DOHH2 (cell line): ENCODE results near the gene MYH11.

ENCODE experiments used
- H3F3A ChIP-seq: fragments of 200-600 bp; sonication (generic), shearing (Covaris generic); 2 replicates; pipeline ENCODE4 v1.6.0; 2016; ENCODE audit warnings: antibody characterized with exemption, mild to moderate bottlenecking; ENCODE audit not compliant: control insufficient read depth, insufficient read depth
- H3K27ac ChIP-seq: fragments of 200-600 bp; sonication (generic); 2 replicates; pipeline ENCODE4 v1.5.1; 2014; ENCODE audit warnings: low read depth, mild to moderate bottlenecking, low read length, moderate library complexity
- H3K27me3 ChIP-seq: fragments of 200-600 bp; sonication (generic); 2 replicates; pipeline ENCODE4 v1.6.1; 2014; ENCODE audit warnings: mild to moderate bottlenecking, low read length, mixed read lengths; ENCODE audit not compliant: control insufficient read depth
- H3K36me3 ChIP-seq: fragments of 200-600 bp; sonication (generic); 2 replicates; pipeline ENCODE4 v1.6.1; 2014; ENCODE audit warnings: mild to moderate bottlenecking, low read length, moderate library complexity, mixed read lengths; ENCODE audit not compliant: control insufficient read depth
- H3K4me1 ChIP-seq: fragments of 200-600 bp; sonication (generic); 2 replicates; pipeline ENCODE4 v1.6.1; 2014; ENCODE audit warnings: mild to moderate bottlenecking, low read length, mixed read lengths; ENCODE audit not compliant: control insufficient read depth
- H3K4me2 ChIP-seq: fragments of 200-600 bp; sonication (generic); 2 replicates; pipeline ENCODE4 v1.6.0; 2014; ENCODE audit warnings: mild to moderate bottlenecking, low read length, moderate library complexity
- H3K4me3 ChIP-seq: fragments of 200-600 bp; sonication (generic); 2 replicates; pipeline ENCODE4 v1.5.1; 2014; ENCODE audit warnings: mild to moderate bottlenecking, low read length, mixed read lengths
- H3K79me2 ChIP-seq: fragments of 200-600 bp; sonication (generic); 2 replicates; pipeline ENCODE4 v1.6.1; 2014; ENCODE audit warnings: mild to moderate bottlenecking, low read length, mixed read lengths; ENCODE audit not compliant: control insufficient read depth
- H3K9me2 ChIP-seq: fragments of 200-600 bp; sonication (generic); replicated peaks from 2 replicates; pipeline ENCODE4 v1.6.1; 2014; ENCODE audit warnings: mild to moderate bottlenecking, low read length, mixed read lengths; ENCODE audit not compliant: control insufficient read depth
- H3K9me3 ChIP-seq: fragments of 200-600 bp; sonication (generic); 2 replicates; pipeline ENCODE4 v1.6.1; 2014; ENCODE audit warnings: antibody characterized with exemption, low read length, mixed read lengths; ENCODE audit not compliant: control insufficient read depth, insufficient read depth
- H4K20me1 ChIP-seq: fragments of 200-600 bp; sonication (generic); 2 replicates; pipeline ENCODE4 v1.6.0; 2014; ENCODE audit warnings: low read depth, mild to moderate bottlenecking, antibody characterized with exemption, low read length, moderate library complexity; ENCODE audit not compliant: control insufficient read depth, insufficient read depth
- CTCF ChIP-seq: fragments of 200-600 bp; sonication (generic); IDR thresholded peaks from one replicate; pipeline ENCODE4 v1.5.1; 2014; ENCODE audit warnings: antibody characterized with exemption, mild to moderate bottlenecking, low read depth, low read length; ENCODE audit not compliant: poor library complexity, severe bottlenecking
- EZH2phosphoT487 ChIP-seq: fragments of 200-600 bp; sonication (generic); IDR thresholded peaks from 2 replicates; pipeline ENCODE4 v1.6.1; 2017; ENCODE audit warnings: borderline replicate concordance, mild to moderate bottlenecking, antibody characterized with exemption, low read length, moderate library complexity, mixed read lengths

Gene MYH11

GRCh38 chr16:15704545-15704987, 152.3 kb downstream of the MYH11 start:
- Histone ChIP-seq H3K9me3 (no peaks in the 10 kb centered on the region), H3K27me3 (no peaks in the 10 kb centered on the region), H3K4me1 (no peaks in the 10 kb centered on the region), H3F3A (peaks cover 3% of the 10 kb centered on the region; the same call in 1 of the 2 replicates), H3K79me2 (no peaks in the 10 kb centered on the region), H3K27ac (no peak overlapping the region), H4K20me1 (no peaks in the 10 kb centered on the region), H3K4me2 (no peak overlapping the region), H3K9me2 (no peaks in the 10 kb centered on the region), H3K36me3 (peaks cover 32% of the 10 kb centered on the region), H3K4me3 (no peak overlapping the region)
- TF ChIP-seq EZH2phosphoT487, result no peak
- peak; percentile 91 for TF ChIP-seq CTCF

- peaks cover 42% of the 10 kb centered on the region for H3K36me3 ChIP-seq
- H3K4me2 ChIP-seq, result no peak overlapping the region
- no peaks in the 10 kb centered on the region for H4K20me1 ChIP-seq
- no peaks in the 10 kb centered on the region for H3K27me3 ChIP-seq
- no peak for TF ChIP-seq EZH2phosphoT487
- TF ChIP-seq CTCF, result no peak
- H3K4me3 ChIP-seq, result no peak overlapping the region
- no peaks in the 10 kb centered on the region for H3K9me3 ChIP-seq
- no peaks in the 10 kb centered on the region for H3K79me2 ChIP-seq
- peaks cover 3% of the 10 kb centered on the region; the same call in 1 of the 2 replicates for H3F3A ChIP-seq
- H3K9me2 ChIP-seq, result no peaks in the 10 kb centered on the region
- no peaks in the 10 kb centered on the region for H3K4me1 ChIP-seq
- no peak overlapping the region for H3K27ac ChIP-seq
Measured at GRCh38 chr16:15703029-15703736, 153.6 kb downstream of the MYH11 start.

GRCh38 chr16:15701975-15702970, 154.6 kb downstream of the MYH11 start:
- H3K4me1 ChIP-seq, result no peaks in the 10 kb centered on the region
- no peaks in the 10 kb centered on the region for H3K79me2 ChIP-seq
- no peaks in the 10 kb centered on the region for H3K9me3 ChIP-seq
- H3K27ac ChIP-seq, result no peak overlapping the region
- H4K20me1 ChIP-seq, result no peaks in the 10 kb centered on the region
- H3K4me2 ChIP-seq, result no peak overlapping the region
- TF ChIP-seq EZH2phosphoT487 (no peak), CTCF (no peak)
- H3K27me3 ChIP-seq, result no peaks in the 10 kb centered on the region
- H3K4me3 ChIP-seq, result no peak overlapping the region
- H3K9me2 ChIP-seq, result no peaks in the 10 kb centered on the region
- peaks cover 3% of the 10 kb centered on the region; the same call in 1 of the 2 replicates for H3F3A ChIP-seq
- H3K36me3 ChIP-seq, result peaks cover 47% of the 10 kb centered on the region
